ENCODE measurements around the gene CCL23.

DNA sequence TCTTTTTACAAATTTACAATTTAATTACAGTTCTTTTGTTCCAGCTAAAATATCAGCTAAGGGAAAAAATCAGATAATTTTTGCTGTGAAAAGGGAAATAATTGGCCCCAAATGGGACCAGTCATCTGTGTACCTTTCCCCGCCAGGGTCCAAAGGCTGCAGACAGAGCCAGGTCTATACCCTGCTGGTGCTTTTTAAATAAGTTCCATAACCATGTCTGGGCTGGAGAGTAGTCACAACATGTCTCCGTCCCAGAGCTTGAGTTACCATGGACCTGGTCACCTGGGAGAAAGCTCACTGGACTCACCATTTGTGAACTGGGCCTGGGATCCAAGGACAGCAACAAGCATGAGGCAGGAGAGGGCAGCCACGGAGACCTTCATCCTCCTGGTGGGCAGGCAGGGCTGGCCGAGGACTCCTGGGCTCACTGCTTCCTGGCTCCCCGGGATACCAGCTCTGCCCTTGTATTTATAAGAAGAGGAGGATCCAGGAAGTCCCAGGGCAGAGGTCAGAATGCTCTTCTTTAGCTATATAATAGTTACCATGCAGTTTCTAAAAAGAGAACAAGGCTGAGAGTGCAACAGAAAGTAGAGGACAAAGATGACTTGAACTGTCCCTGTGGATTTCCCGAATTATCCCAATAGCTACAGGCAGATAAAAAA, 16.5 kb downstream of the CCL23 start, which contains the start of gene CCL15:
- TF ChIP-seq CTCF (IDR thresholded peaks at IDR 0.05): no peak
- TF ChIP-seq POLR2A (IDR thresholded peaks at IDR 0.05): no peak
- TF ChIP-seq POLR2AphosphoS5 (IDR thresholded peaks at IDR 0.05): no peak
